Mesenchymal stem cell (in vitro differentiated cells and primary cell): ENCODE measurements around the gene CEBPE.
A peak's percentile ranks its signal among the peaks of the same experiment; 100 is the strongest.

Experiments
- DNase-seq: peaks from one replicate; pipeline ENCODE4 v3.0.0-alpha.2; 2013
- H2AFZ ChIP-seq: one replicate; pipeline ENCODE4 v1.6.1; 2013; ENCODE audit warnings: low read depth, mild to moderate bottlenecking, control low read depth, inconsistent platforms, low read length, moderate library complexity
- H2AK5ac ChIP-seq: 2 replicates; pipeline ENCODE4 v1.6.1; 2013; ENCODE audit warnings: low read length, moderate library complexity, mild to moderate bottlenecking, inconsistent platforms; ENCODE audit not compliant: severe bottlenecking
- H2BK120ac ChIP-seq: one replicate; pipeline ENCODE4 v1.6.1; 2013; ENCODE audit warnings: low read depth, mild to moderate bottlenecking, inconsistent platforms, low read length, moderate library complexity
- H2BK12ac ChIP-seq, 2 experiments: one replicate each; pipeline ENCODE4 v1.6.1; 2013; ENCODE audit warnings: inconsistent platforms in 2 of 2, low read length in 2 of 2, mild to moderate bottlenecking in 2 of 2, moderate library complexity in 2 of 2, control low read depth in 1 of 2
- H2BK15ac ChIP-seq: one replicate; pipeline ENCODE4 v1.6.1; 2013; ENCODE audit warnings: mild to moderate bottlenecking, low read depth, inconsistent platforms; ENCODE audit not compliant: poor library complexity, severe bottlenecking
- H2BK5ac ChIP-seq: 2 replicates; pipeline ENCODE4 v1.6.1; 2013; ENCODE audit warnings: low read depth, mild to moderate bottlenecking, low read length, control low read depth, inconsistent platforms; ENCODE audit not compliant: poor library complexity, severe bottlenecking
- H3K14ac ChIP-seq, 2 experiments: one replicate each; pipeline ENCODE4 v1.6.1; 2013; ENCODE audit warnings: inconsistent platforms in 2 of 2, low read length in 2 of 2, control low read depth in 1 of 2, mild to moderate bottlenecking in 1 of 2, moderate library complexity in 1 of 2
- H3K18ac ChIP-seq, 2 experiments: one replicate each; pipeline ENCODE4 v1.6.1; 2013; ENCODE audit warnings: inconsistent platforms in 2 of 2, low read length in 2 of 2, control low read depth in 1 of 2, low read depth in 1 of 2, mild to moderate bottlenecking in 1 of 2
- H3K23ac ChIP-seq, 2 experiments: one replicate each; pipeline ENCODE4 v1.6.1; 2013; ENCODE audit warnings: inconsistent platforms in 2 of 2, low read length in 2 of 2, mild to moderate bottlenecking in 2 of 2, moderate library complexity in 2 of 2, control low read depth in 1 of 2
- H3K27ac ChIP-seq: 2 replicates; pipeline ENCODE4 v1.5.1; 2013; ENCODE audit warnings: mild to moderate bottlenecking, moderate library complexity, low read length, control low read depth, inconsistent platforms; ENCODE audit not compliant: poor library complexity, severe bottlenecking
- H3K27me3 ChIP-seq, 2 experiments: 2 replicates each; pipeline versions ENCODE4 v1.6.1 to v1.7.0; 2013; ENCODE audit warnings: low read length in 2 of 2, mild to moderate bottlenecking in 2 of 2, moderate library complexity in 2 of 2, control low read depth in 1 of 2, inconsistent platforms in 1 of 2; ENCODE audit not compliant: control insufficient read depth in 1 of 2, insufficient read depth in 1 of 2
- H3K36me3 ChIP-seq, 2 experiments: 2 replicates each; pipeline versions ENCODE4 v1.6.1 to v1.7.0; 2013; ENCODE audit warnings: low read length in 2 of 2, control low read depth in 1 of 2, inconsistent platforms in 1 of 2, low read depth in 1 of 2, mild to moderate bottlenecking in 1 of 2; ENCODE audit not compliant: insufficient read depth in 2 of 2, control insufficient read depth in 1 of 2
- H3K4ac ChIP-seq, 2 experiments: one replicate each; pipeline ENCODE4 v1.6.1; 2013; ENCODE audit warnings: inconsistent platforms in 2 of 2, low read length in 2 of 2, mild to moderate bottlenecking in 2 of 2, moderate library complexity in 2 of 2, control low read depth in 1 of 2, low read depth in 1 of 2
- H3K4me1 ChIP-seq: 2 replicates; pipeline ENCODE4 v1.6.1; 2013; ENCODE audit warnings: low read depth, low read length, control low read depth; ENCODE audit not compliant: control insufficient read depth, insufficient read depth
- H3K4me2 ChIP-seq: 2 replicates; pipeline ENCODE4 v1.6.1; 2013; ENCODE audit warnings: low read length, mild to moderate bottlenecking, inconsistent platforms; ENCODE audit not compliant: poor library complexity, severe bottlenecking
- H3K4me3 ChIP-seq, 2 experiments: 2 replicates each; pipeline versions ENCODE4 v1.5.1 to v1.7.0; 2013; ENCODE audit warnings: low read length in 2 of 2, mild to moderate bottlenecking in 2 of 2, control low read depth in 1 of 2, low read depth in 1 of 2; ENCODE audit not compliant: insufficient read depth in 1 of 2
- H3K79me1 ChIP-seq: replicated peaks from 2 replicates; pipeline ENCODE4 v1.6.1; 2013; ENCODE audit warnings: mild to moderate bottlenecking, control low read depth, low read length, inconsistent platforms; ENCODE audit not compliant: poor library complexity, severe bottlenecking
- H3K9ac ChIP-seq: 2 replicates; pipeline ENCODE4 v1.7.0; 2013; ENCODE audit warnings: mild to moderate bottlenecking, low read length, moderate library complexity
- H3K9me3 ChIP-seq: 2 replicates; pipeline ENCODE4 v1.7.0; 2013; ENCODE audit warnings: mild to moderate bottlenecking, low read length; ENCODE audit not compliant: control insufficient read depth
- H4K8ac ChIP-seq: one replicate; pipeline ENCODE4 v1.6.1; 2013; ENCODE audit warnings: inconsistent platforms, mild to moderate bottlenecking, low read length, moderate library complexity
- H4K91ac ChIP-seq: one replicate; pipeline ENCODE4 v1.6.1; 2013; ENCODE audit warnings: mild to moderate bottlenecking, low read length, inconsistent platforms
- WGBS: methylation state at CpG from one replicate; pipeline ENCODE4 v1.1.7; 2013; ENCODE audit warnings: mixed read lengths; 5-methylcytosine and 5-hydroxymethylcytosine counted together

Gene CEBPE

GRCh38 chr14:23090254-23090636 lies 28.8 kb downstream of the CEBPE start:
- no peak overlapping the region for H2BK120ac ChIP-seq
- H3K36me3 ChIP-seq, result peaks cover 16 to 76% of the 10 kb centered on the region in 2 experiments
- no peak for DNase-seq
- no peak overlapping the region for H4K8ac ChIP-seq
- no peaks in the 10 kb centered on the region for H3K4me1 ChIP-seq
- no peak overlapping the region for H4K91ac ChIP-seq
- H3K4ac ChIP-seq, result no peak overlapping the region
- no peaks in the 10 kb centered on the region for H3K27me3 ChIP-seq
- H3K9me3 ChIP-seq, result no peaks in the 10 kb centered on the region
- H3K9ac ChIP-seq, result peak overlapping the region; percentile 62
- H3K79me1 ChIP-seq, result peaks cover 3% of the 10 kb centered on the region
- no peak overlapping the region for H3K23ac ChIP-seq
- no peak overlapping the region for H3K4me3 ChIP-seq
- 70% methylated on average over 4 of the region's 4 CpGs for WGBS
- H3K14ac ChIP-seq, result no peak overlapping the region
- no peak overlapping the region for H3K27ac ChIP-seq
- H2BK12ac ChIP-seq, result no peak overlapping the region
- no peak overlapping the region for H3K18ac ChIP-seq
- no peak overlapping the region for H2BK15ac ChIP-seq
- no peak overlapping the region for H2AK5ac ChIP-seq
- H2AFZ ChIP-seq, result no peak overlapping the region
- no peak overlapping the region for H2BK5ac ChIP-seq
- H3K4me2 ChIP-seq, result no peak overlapping the region

- H3K4me3 ChIP-seq, result no peak overlapping the region
- WGBS, result 87% methylated on average over 12 of the region's 12 CpGs
- H3K4me1 ChIP-seq, result no peaks in the 10 kb centered on the region
- H3K4ac ChIP-seq, result no peak overlapping the region
- H3K9ac ChIP-seq, result peak overlapping the region; percentile 62
- no peak overlapping the region for H2BK12ac ChIP-seq
- H3K23ac ChIP-seq, result no peak overlapping the region
- no peak for DNase-seq
- no peak overlapping the region for H3K18ac ChIP-seq
- peaks cover 3% of the 10 kb centered on the region for H3K79me1 ChIP-seq
- peaks cover 20 to 79% of the 10 kb centered on the region in 2 experiments for H3K36me3 ChIP-seq
- no peak overlapping the region for H2AK5ac ChIP-seq
- no peak overlapping the region for H2BK15ac ChIP-seq
- H2AFZ ChIP-seq, result no peak overlapping the region
- no peaks in the 10 kb centered on the region for H3K27me3 ChIP-seq
- no peak overlapping the region for H4K91ac ChIP-seq
- H3K9me3 ChIP-seq, result no peaks in the 10 kb centered on the region
- no peak overlapping the region for H2BK5ac ChIP-seq
- H4K8ac ChIP-seq, result no peak overlapping the region
- no peak overlapping the region for H2BK120ac ChIP-seq
- no peak overlapping the region for H3K27ac ChIP-seq
- H3K14ac ChIP-seq, result no peak overlapping the region
- H3K4me2 ChIP-seq, result no peak overlapping the region
These were observed 29.4 kb downstream of the CEBPE start for GRCh38 chr14:23089498-23090253.

- Histone ChIP-seq H3K27ac (no peak overlapping the region), H2BK120ac (no peak overlapping the region), H4K8ac (no peak overlapping the region), H3K4ac (no peak overlapping the region), H3K4me1 (peaks cover 2% of the 10 kb centered on the region), H2AK5ac (no peak overlapping the region), H3K23ac (no peak overlapping the region), H2AFZ (no peak overlapping the region), H3K9ac (peak overlapping the region; percentile 50), H2BK15ac (no peak overlapping the region), H3K4me2 (no peak overlapping the region), H3K9me3 (no peaks in the 10 kb centered on the region), H3K18ac (no peak overlapping the region), H3K27me3 (no peaks in the 10 kb centered on the region), H3K36me3 (peaks cover 31 to 91% of the 10 kb centered on the region in 2 experiments), H3K4me3 (no peak overlapping the region), H2BK5ac (no peak overlapping the region), H2BK12ac (no peak overlapping the region), H3K79me1 (peaks cover 6% of the 10 kb centered on the region), H3K14ac (no peak overlapping the region), H4K91ac (no peak overlapping the region)
- no peak for DNase-seq
- 100% methylated on average over 1 of the region's 1 CpG for WGBS
These were observed 32.5 kb downstream of the CEBPE start for GRCh38 chr14:23086565-23086964.

- H2BK15ac ChIP-seq, result no peak overlapping the region
- 96% methylated on average over 3 of the region's 3 CpGs for WGBS
- no peak overlapping the region for H2BK12ac ChIP-seq
- H2BK5ac ChIP-seq, result no peak overlapping the region
- H3K4me1 ChIP-seq, result peaks cover 2% of the 10 kb centered on the region
- H3K79me1 ChIP-seq, result peaks cover 6% of the 10 kb centered on the region
- H3K23ac ChIP-seq, result no peak overlapping the region
- no peak overlapping the region for H2BK120ac ChIP-seq
- peaks cover 29 to 94% of the 10 kb centered on the region in 2 experiments for H3K36me3 ChIP-seq
- no peak overlapping the region for H4K8ac ChIP-seq
- no peak overlapping the region for H3K4me2 ChIP-seq
- no peak overlapping the region for H3K27ac ChIP-seq
- H3K18ac ChIP-seq, result no peak overlapping the region
- no peak overlapping the region for H3K4ac ChIP-seq
- H3K9me3 ChIP-seq, result no peaks in the 10 kb centered on the region
- peak overlapping the region; percentile 55 for H3K9ac ChIP-seq
- no peak overlapping the region for H4K91ac ChIP-seq
- no peaks in the 10 kb centered on the region for H3K27me3 ChIP-seq
- H2AFZ ChIP-seq, result no peak overlapping the region
- DNase-seq, result no peak
- H2AK5ac ChIP-seq, result no peak overlapping the region
- H3K14ac ChIP-seq, result no peak overlapping the region
- H3K4me3 ChIP-seq, result no peak overlapping the region
These were observed 33.6 kb downstream of the CEBPE start for GRCh38 chr14:23085458-23085857.
